ENCODE measurements around the gene MEIOSIN.
"Not testable (repeated sequence)": the region's sequence is repeated elsewhere in the genome, so short reads cannot be mapped to it uniquely, and the experiment has no call there.

The MEIOSIN gene

GRCh38 chr19:45799541-45799940 is 66.3 kb downstream of the MEIOSIN start:
- not testable (repeated sequence) for H3K36me3 ChIP-seq (ENCODE audit: control insufficient read depth, low read depth, low read length); H3K27me3 ChIP-seq (ENCODE audit: control insufficient read depth, insufficient read depth, low read length); H3K4me1 ChIP-seq (ENCODE audit: control insufficient read depth, low read depth, low read length); H3K9me3 ChIP-seq (ENCODE audit: control insufficient read depth, low read depth, low read length); H3K27ac ChIP-seq (ENCODE audit: low read length); H3K4me3 ChIP-seq (ENCODE audit: low read length); H3K9ac ChIP-seq (ENCODE audit: low read length)

GRCh38 chr19:45800070-45800553 is 66.9 kb downstream of the MEIOSIN start:
- Histone ChIP-seq H3K27ac (ENCODE audit: low read length) (no peak overlapping the region), H3K9me3 (ENCODE audit: control insufficient read depth, low read depth, low read length) (no peaks in the 10 kb centered on the region), H3K27me3 (ENCODE audit: control insufficient read depth, insufficient read depth, low read length) (peaks cover 3% of the 10 kb centered on the region), H3K4me1 (ENCODE audit: control insufficient read depth, low read depth, low read length) (no peaks in the 10 kb centered on the region), H3K36me3 (ENCODE audit: control insufficient read depth, low read depth, low read length) (no peaks in the 10 kb centered on the region), H3K4me3 (ENCODE audit: low read length) (no peak overlapping the region), H3K9ac (ENCODE audit: low read length) (no peak overlapping the region)

GRCh38 chr19:45801603-45802175 is 68.5 kb downstream of the MEIOSIN start:
- H3K4me3 ChIP-seq (ENCODE audit: low read length) = no peak overlapping the region
- H3K27me3 ChIP-seq (ENCODE audit: control insufficient read depth, insufficient read depth, low read length) = peaks cover 3% of the 10 kb centered on the region
- H3K9me3 ChIP-seq (ENCODE audit: control insufficient read depth, low read depth, low read length) = no peaks in the 10 kb centered on the region
- no peak overlapping the region for H3K27ac ChIP-seq (ENCODE audit: low read length)
- no peaks in the 10 kb centered on the region for H3K36me3 ChIP-seq (ENCODE audit: control insufficient read depth, low read depth, low read length)
- H3K4me1 ChIP-seq (ENCODE audit: control insufficient read depth, low read depth, low read length) = no peaks in the 10 kb centered on the region
- no peak overlapping the region for H3K9ac ChIP-seq (ENCODE audit: low read length)

- H3K9ac ChIP-seq (ENCODE audit: low read length) = no peak overlapping the region
- no peaks in the 10 kb centered on the region for H3K36me3 ChIP-seq (ENCODE audit: control insufficient read depth, low read depth, low read length)
- H3K27me3 ChIP-seq (ENCODE audit: control insufficient read depth, insufficient read depth, low read length) = peaks cover under 1% of the 10 kb centered on the region
- no peaks in the 10 kb centered on the region for H3K9me3 ChIP-seq (ENCODE audit: control insufficient read depth, low read depth, low read length)
- H3K4me1 ChIP-seq (ENCODE audit: control insufficient read depth, low read depth, low read length) = no peaks in the 10 kb centered on the region
- H3K27ac ChIP-seq (ENCODE audit: low read length) = no peak overlapping the region
- H3K4me3 ChIP-seq (ENCODE audit: low read length) = no peak overlapping the region
Measured at GRCh38 chr19:45804140-45804958, 71.1 kb downstream of the MEIOSIN start.

- H3K4me3 ChIP-seq (ENCODE audit: low read length) = no peak overlapping the region
- H3K4me1 ChIP-seq (ENCODE audit: control insufficient read depth, low read depth, low read length) = no peaks in the 10 kb centered on the region
- no peaks in the 10 kb centered on the region for H3K27me3 ChIP-seq (ENCODE audit: control insufficient read depth, insufficient read depth, low read length)
- no peaks in the 10 kb centered on the region for H3K36me3 ChIP-seq (ENCODE audit: control insufficient read depth, low read depth, low read length)
- H3K9ac ChIP-seq (ENCODE audit: low read length) = no peak overlapping the region
- H3K9me3 ChIP-seq (ENCODE audit: control insufficient read depth, low read depth, low read length) = no peaks in the 10 kb centered on the region
- H3K27ac ChIP-seq (ENCODE audit: low read length) = no peak overlapping the region
Measured at GRCh38 chr19:45804959-45805230, 71.7 kb downstream of the MEIOSIN start.

GRCh38 chr19:45805719-45806118 is 72.5 kb downstream of the MEIOSIN start:
- H3K27ac ChIP-seq (ENCODE audit: low read length) = no peak overlapping the region
- no peak overlapping the region for H3K9ac ChIP-seq (ENCODE audit: low read length)
- no peaks in the 10 kb centered on the region for H3K36me3 ChIP-seq (ENCODE audit: control insufficient read depth, low read depth, low read length)
- H3K4me3 ChIP-seq (ENCODE audit: low read length) = no peak overlapping the region
- no peaks in the 10 kb centered on the region for H3K9me3 ChIP-seq (ENCODE audit: control insufficient read depth, low read depth, low read length)
- H3K4me1 ChIP-seq (ENCODE audit: control insufficient read depth, low read depth, low read length) = no peaks in the 10 kb centered on the region
- H3K27me3 ChIP-seq (ENCODE audit: control insufficient read depth, insufficient read depth, low read length) = no peaks in the 10 kb centered on the region

GRCh38 chr19:45809643-45810159 is 76.5 kb downstream of the MEIOSIN start:
- Histone ChIP-seq H3K9me3 (ENCODE audit: control insufficient read depth, low read depth, low read length) (no peaks in the 10 kb centered on the region), H3K27me3 (ENCODE audit: control insufficient read depth, insufficient read depth, low read length) (no peaks in the 10 kb centered on the region), H3K4me1 (ENCODE audit: control insufficient read depth, low read depth, low read length) (no peaks in the 10 kb centered on the region), H3K9ac (ENCODE audit: low read length) (no peak overlapping the region), H3K4me3 (ENCODE audit: low read length) (no peak overlapping the region), H3K36me3 (ENCODE audit: control insufficient read depth, low read depth, low read length) (no peaks in the 10 kb centered on the region), H3K27ac (ENCODE audit: low read length) (no peak overlapping the region)

GRCh38 chr19:45812297-45812696 is 79.1 kb downstream of the MEIOSIN start:
- Histone ChIP-seq H3K36me3 (ENCODE audit: control insufficient read depth, low read depth, low read length) (no peaks in the 10 kb centered on the region), H3K27ac (ENCODE audit: low read length) (no peak overlapping the region), H3K4me1 (ENCODE audit: control insufficient read depth, low read depth, low read length) (peaks cover 9% of the 10 kb centered on the region), H3K4me3 (ENCODE audit: low read length) (no peak overlapping the region), H3K9ac (ENCODE audit: low read length) (no peak overlapping the region), H3K9me3 (ENCODE audit: control insufficient read depth, low read depth, low read length) (no peaks in the 10 kb centered on the region), H3K27me3 (ENCODE audit: control insufficient read depth, insufficient read depth, low read length) (no peaks in the 10 kb centered on the region)
